RWPE1 (cell line): Measurements from ENCODE around the gene GPR146.
"Not testable (repeated sequence)": the region's sequence is repeated elsewhere in the genome, so short reads cannot be mapped to it uniquely, and the experiment has no call there.

ENCODE experiments used
- CTCF ChIA-PET: fragments of 350-600 bp; sonication (Branson Sonifier 250); formaldehyde crosslinking; extraction: SDS; loops from one replicate; lab custom pipeline; 2021; lab: Yijun Ruan, JAX
- POLR2A ChIA-PET: fragments of 400-600 bp; formaldehyde crosslinking; extraction: SDS; loops from one replicate; lab custom pipeline; 2020; ENCODE audit warnings: antibody characterized with exemption; ENCODE audit not compliant: low non-redundant PET; lab: Yijun Ruan, JAX
- DNase-seq: peaks from one replicate; pipeline ENCODE4 v3.0.0; 2012; ENCODE audit warnings: low spot score
- H3K27ac ChIP-seq: fragments of 450-650 bp; 2 replicates; pipeline ENCODE4 v1.5.1; 2017
- CTCF ChIP-seq: fragments of 450-650 bp; conservative IDR thresholded peaks from 2 replicates; pipeline ENCODE4 v1.5.1; 2017; ENCODE audit warnings: low read depth, mild to moderate bottlenecking

The GPR146 gene

GRCh38 chr7:1070544-1071011 lies 26.2 kb downstream of the GPR146 start:
- CTCF ChIA-PET, result interaction anchor here (0.7 kb wide), 1 partner anchor 18 kb away, joined by 4 read pairs; no protein-coding TSS in a partner anchor
- POLR2A ChIA-PET, result no interaction called here

GRCh38 chr7:1071731-1072254 lies 27.4 kb downstream of the GPR146 start:
- DNase-seq, result no peak
- POLR2A ChIA-PET, result no interaction called here
- H3K27ac ChIP-seq, result peak overlapping the region; percentile 24; the same call in 1 of the 2 replicates
- TF ChIP-seq CTCF, result no peak
- CTCF ChIA-PET, result interaction anchor here (0.6 kb wide), 1 partner anchor 27 kb away, joined by 5 read pairs; no protein-coding TSS in a partner anchor

More at GRCh38 chr7:1070544-1071011, 26.2 kb downstream of the GPR146 start:
- H3K27ac ChIP-seq, result peak overlapping the region; percentile 24; the same call in 1 of the 2 replicates
- no peak for TF ChIP-seq CTCF
- DNase-seq, result no peak

GRCh38 chr7:1073142-1073977 lies 29.0 kb downstream of the GPR146 start:
- peak overlapping the region; percentile 42 for H3K27ac ChIP-seq
- DNase-seq, result no peak
- no peak for TF ChIP-seq CTCF
- POLR2A ChIA-PET, result interaction anchor here (0.7 kb wide), 1 partner anchor 25 kb away, joined by 3 read pairs; no protein-coding TSS in a partner anchor
- CTCF ChIA-PET, result interaction anchor here (0.6 kb wide), 1 partner anchor 80 kb away, joined by 3 read pairs; no protein-coding TSS in a partner anchor

GRCh38 chr7:1074018-1074417 lies 29.7 kb downstream of the GPR146 start:
- POLR2A ChIA-PET, DNase-seq, H3K27ac ChIP-seq: not testable (repeated sequence)
- CTCF ChIA-PET, result interaction anchor here (0.6 to 2.7 kb wide), 2 partner anchors 8 to 81 kb away, joined by 3 to 16 read pairs; no protein-coding TSS in a partner anchor

- CTCF ChIA-PET, result interaction anchor here (0.6 to 2.7 kb wide), 5 partner anchors 9 to 121 kb away, joined by 3 to 16 read pairs (median 7); no protein-coding TSS in a partner anchor
- no peak for TF ChIP-seq CTCF
- peak overlapping the region; percentile 83 for H3K27ac ChIP-seq
- POLR2A ChIA-PET, result no interaction called here
- no peak for DNase-seq
These were observed 30.5 kb downstream of the GPR146 start for GRCh38 chr7:1074593-1075431.

GRCh38 chr7:1076184-1077072 lies 32.1 kb downstream of the GPR146 start:
- ChIA-PET POLR2A (no interaction called here), CTCF (interaction anchor here (0.5 to 2.7 kb wide), 5 partner anchors 10 to 108 kb away, joined by 3 to 16 read pairs (median 5); no protein-coding TSS in a partner anchor)
- no peak for DNase-seq
- H3K27ac ChIP-seq, result peak overlapping the region; percentile 83
- no peak for TF ChIP-seq CTCF
